D721Med (cell line): ENCODE results near the gene SLC26A11.

Experiments
- DNase-seq: peaks from one replicate; pipeline ENCODE4 v3.0.0; 2011; ENCODE audit warnings: low spot score; ENCODE audit not compliant: insufficient read length
- FAIRE-seq: peaks from 2 replicates; lab custom pipeline; 2011; peaks lifted over from hg19 to GRCh38; lab: Jason Lieb, UNC
- CTCF ChIP-seq: IDR thresholded peaks from 2 replicates; pipeline ENCODE4 v1.5.1; 2012; ENCODE audit warnings: mild to moderate bottlenecking, control low read depth; ENCODE audit not compliant: insufficient read depth; ENCODE audit errors: missing control alignments

The SLC26A11 gene

GRCh38 chr17:80220054-80220735, at the start of gene SLC26A11, which contains the start of gene SGSH:
Gene SLC26A11, plus strand, starts transcription at chr17:80220427. Its CDS starts 1,134 bp downstream, at chr17:80221561.
Gene SGSH, minus strand, starts transcription at chr17:80220333. Its CDS starts 20 bp downstream, at chr17:80220313.
- FAIRE-seq (no peak), DNase-seq (peak; percentile 99)

GRCh38 chr17:80171681-80172080, 48.5 kb upstream of the SLC26A11 start:
- no peak for TF ChIP-seq CTCF
- DNase-seq (no peak), FAIRE-seq (no peak)

More at GRCh38 chr17:80220054-80220735, at the start of gene SLC26A11, which contains the start of gene SGSH:
- no peak for TF ChIP-seq CTCF

- no peak for TF ChIP-seq CTCF
- no peak for DNase-seq
- FAIRE-seq, result no peak
These were observed 47.1 kb upstream of the SLC26A11 start for GRCh38 chr17:80173126-80173525.

GRCh38 chr17:80173916-80174315, 46.3 kb upstream of the SLC26A11 start:
- TF ChIP-seq CTCF, result no peak
- FAIRE-seq (no peak), DNase-seq (no peak)

- TF ChIP-seq CTCF, result no peak
- DNase-seq (no peak), FAIRE-seq (no peak)
These were observed 43.5 kb upstream of the SLC26A11 start for GRCh38 chr17:80176757-80177156.

- FAIRE-seq (no peak), DNase-seq (no peak)
- TF ChIP-seq CTCF, result no peak
These were observed 42.1 kb upstream of the SLC26A11 start for GRCh38 chr17:80177986-80178595.

GRCh38 chr17:80180192-80180591, 40.0 kb upstream of the SLC26A11 start:
- DNase-seq, result no peak
- no peak for TF ChIP-seq CTCF
- FAIRE-seq, result no peak
